ENCODE results near the gene PTP4A2.

PTP4A2 gene

GRCh38 chr1:31938184-31938975 lies at the start of gene PTP4A2:
PTP4A2 (minus strand) TSS chr1:31938368; CDS start chr1:31919065, 19,303 bp downstream.
- DNase-seq (ENCODE audit: low read depth in 2 of 2): peak; percentile 59 to 60

GRCh38 chr1:31987135-31987619 lies 49.0 kb upstream of the PTP4A2 start:
- DNase-seq (ENCODE audit: low read depth in 2 of 2): no peak

- DNase-seq (ENCODE audit: low read depth in 2 of 2): no peak
Measured at GRCh38 chr1:31985430-31985829, 47.3 kb upstream of the PTP4A2 start.

- DNase-seq (ENCODE audit: low read depth in 2 of 2): no peak
Measured at GRCh38 chr1:31984419-31985347, 46.5 kb upstream of the PTP4A2 start.

GRCh38 chr1:31981972-31982371 lies 43.8 kb upstream of the PTP4A2 start:
- DNase-seq (ENCODE audit: low read depth in 2 of 2): no peak

GRCh38 chr1:31981456-31981839 lies 43.3 kb upstream of the PTP4A2 start:
- no peak for DNase-seq (ENCODE audit: low read depth in 2 of 2)

GRCh38 chr1:31980835-31981455 lies 42.8 kb upstream of the PTP4A2 start:
- DNase-seq (ENCODE audit: low read depth in 2 of 2): no peak

GRCh38 chr1:31978843-31979400 lies 40.8 kb upstream of the PTP4A2 start:
- DNase-seq (ENCODE audit: low read depth in 2 of 2): no peak

GRCh38 chr1:31977385-31978131 lies 39.4 kb upstream of the PTP4A2 start:
- no peak for DNase-seq (ENCODE audit: low read depth in 2 of 2)

- no peak for DNase-seq (ENCODE audit: low read depth in 2 of 2)
Measured at GRCh38 chr1:31976401-31976800, 38.2 kb upstream of the PTP4A2 start.

GRCh38 chr1:31970873-31971272 lies 32.7 kb upstream of the PTP4A2 start:
- no peak for DNase-seq (ENCODE audit: low read depth in 2 of 2)

- no peak for DNase-seq (ENCODE audit: low read depth in 2 of 2)
Measured at GRCh38 chr1:31961536-31961935, 23.4 kb upstream of the PTP4A2 start.

GRCh38 chr1:31959521-31960340 lies 21.6 kb upstream of the PTP4A2 start:
- no peak for DNase-seq (ENCODE audit: low read depth in 2 of 2)

- DNase-seq (ENCODE audit: low read depth in 2 of 2): no peak
Measured at GRCh38 chr1:31957701-31958674, 19.8 kb upstream of the PTP4A2 start.

- peak; percentile 52 to 70 for DNase-seq (ENCODE audit: low read depth in 2 of 2)
Measured at GRCh38 chr1:31955917-31956736, 18.0 kb upstream of the PTP4A2 start.

GRCh38 chr1:31954607-31955283 lies 16.6 kb upstream of the PTP4A2 start:
- DNase-seq (ENCODE audit: low read depth in 2 of 2): no peak

- DNase-seq (ENCODE audit: low read depth in 2 of 2): no peak
Measured at GRCh38 chr1:31952825-31953220, 14.7 kb upstream of the PTP4A2 start.

GRCh38 chr1:31951276-31951675 lies 13.1 kb upstream of the PTP4A2 start:
- no peak for DNase-seq (ENCODE audit: low read depth in 2 of 2)
